ENCODE data around the gene KIRREL3. TPM values are rescaled to one million over a fixed set of nuclear protein-coding genes. Genes with fewer than 3 reads are reported as not detected.

Gene KIRREL3
- polyA plus RNA-seq, 1 of the 3 experiments (the other 2 are of a cell fraction) = 3.7 TPM

DNA sequence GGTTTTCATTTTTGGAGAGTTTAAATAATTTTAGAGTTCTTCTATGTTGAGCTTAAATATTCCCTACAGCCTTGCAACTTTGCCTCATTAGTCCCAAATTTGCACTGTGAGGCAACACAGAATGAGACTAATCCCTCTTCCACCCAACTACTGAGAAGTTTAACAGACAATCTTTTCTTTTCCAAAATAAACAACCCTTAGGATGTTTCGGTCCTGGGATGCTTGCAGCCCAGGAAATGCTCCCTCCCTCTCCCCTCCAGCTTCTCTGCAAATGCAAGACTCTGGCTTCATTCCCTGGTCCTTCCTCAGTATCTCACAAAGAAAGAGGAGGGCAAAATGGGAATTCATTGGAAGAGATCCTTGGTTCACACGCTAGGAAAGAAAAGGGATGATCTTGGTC lies 422.5 kb downstream of the KIRREL3 start:
- H3K9me3 ChIP-seq = no peaks in the 10 kb centered on the region

More for the DNA sequence above, 422.5 kb downstream of the KIRREL3 start:
- Histone ChIP-seq H3K4me3 (ENCODE audit: low read depth in 2 of 2, low read length in 1 of 2) (no peak overlapping the region), H3K36me3 (replicated peaks in 1 of 2; ENCODE audit: control insufficient read depth in 1 of 2, insufficient read depth in 2 of 2, low read length in 1 of 2) (no peaks in the 10 kb centered on the region), H3K4me1 (ENCODE audit: control insufficient read depth in 1 of 2, insufficient read depth in 2 of 2, low read depth in 1 of 2, low read length in 1 of 2) (peaks cover 4 to 10% of the 10 kb centered on the region in 2 experiments; a peak in 1 of 4 replicates), H2AFZ (ENCODE audit: low read depth) (no peak overlapping the region), H4K20me1 (ENCODE audit: insufficient read depth) (no peaks in the 10 kb centered on the region), H3K9ac (no peak overlapping the region), H3F3A (replicated peaks; ENCODE audit: insufficient read depth) (no peaks in the 10 kb centered on the region), H3K27me3 (ENCODE audit: insufficient read depth) (no peaks in the 10 kb centered on the region), H3K27ac (ENCODE audit: low read depth in 2 of 2, low read length in 1 of 2) (no peak overlapping the region), H3K9me2 (no peaks in the 10 kb centered on the region), H3K4me2 (0 out of 2 replicates have a peak overlapping the region, but pooled peaks have one; percentile 36), H3K79me2 (ENCODE audit: insufficient read depth) (no peaks in the 10 kb centered on the region)
- DNase-seq = no peak
- 53% methylated on average over 2 of the region's 2 CpGs for WGBS (ENCODE audit: low lambda C conversion rate)
- CTCF ChIA-PET = interaction anchor here (0.6 to 2.4 kb wide), 4 partner anchors 11 to 412 kb away, joined by 3 to 10 read pairs (median 4); no protein-coding TSS in a partner anchor
- POLR2A ChIA-PET = no interaction called here
- TF ChIP-seq RFX5 (IDR thresholded peaks at IDR 0.05; ENCODE audit: low read length) = no peak
- no peak for TF ChIP-seq ELF1 (IDR thresholded peaks at IDR 0.05)
- TF ChIP-seq, protein P1, sequence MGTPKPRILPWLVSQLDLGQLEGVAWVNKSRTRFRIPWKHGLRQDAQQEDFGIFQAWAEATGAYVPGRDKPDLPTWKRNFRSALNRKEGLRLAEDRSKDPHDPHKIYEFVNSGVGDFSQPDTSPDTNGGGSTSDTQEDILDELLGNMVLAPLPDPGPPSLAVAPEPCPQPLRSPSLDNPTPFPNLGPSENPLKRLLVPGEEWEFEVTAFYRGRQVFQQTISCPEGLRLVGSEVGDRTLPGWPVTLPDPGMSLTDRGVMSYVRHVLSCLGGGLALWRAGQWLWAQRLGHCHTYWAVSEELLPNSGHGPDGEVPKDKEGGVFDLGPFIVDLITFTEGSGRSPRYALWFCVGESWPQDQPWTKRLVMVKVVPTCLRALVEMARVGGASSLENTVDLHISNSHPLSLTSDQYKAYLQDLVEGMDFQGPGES (IDR thresholded peaks at IDR 0.05; ENCODE audit: low read depth, low read length) = no peak
- TF ChIP-seq, protein P2, sequence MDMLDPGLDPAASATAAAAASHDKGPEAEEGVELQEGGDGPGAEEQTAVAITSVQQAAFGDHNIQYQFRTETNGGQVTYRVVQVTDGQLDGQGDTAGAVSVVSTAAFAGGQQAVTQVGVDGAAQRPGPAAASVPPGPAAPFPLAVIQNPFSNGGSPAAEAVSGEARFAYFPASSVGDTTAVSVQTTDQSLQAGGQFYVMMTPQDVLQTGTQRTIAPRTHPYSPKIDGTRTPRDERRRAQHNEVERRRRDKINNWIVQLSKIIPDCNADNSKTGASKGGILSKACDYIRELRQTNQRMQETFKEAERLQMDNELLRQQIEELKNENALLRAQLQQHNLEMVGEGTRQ (IDR thresholded peaks at IDR 0.05; ENCODE audit: borderline replicate concordance, low read depth, low read length) = no peak
- no peak for TF ChIP-seq RXRA (IDR thresholded peaks at IDR 0.05; ENCODE audit: borderline replicate concordance, low read depth)
- no peak for TF ChIP-seq SMC3 (IDR thresholded peaks at IDR 0.05; ENCODE audit: low read depth, low read length)
- no peak for TF ChIP-seq MXI1 (IDR thresholded peaks at IDR 0.05; ENCODE audit: low read depth, low read length)
- TF ChIP-seq JUND (IDR thresholded peaks at IDR 0.05) = no peak
- TF ChIP-seq CHD2 (IDR thresholded peaks at IDR 0.05; ENCODE audit: low read length, partially characterized antibody) = no peak
- no peak for TF ChIP-seq FOSL2 (IDR thresholded peaks at IDR 0.05; ENCODE audit: borderline replicate concordance, low read depth)
- no peak for TF ChIP-seq MEF2A (IDR thresholded peaks at IDR 0.05; ENCODE audit: borderline replicate concordance, low read depth)
- no peak for TF ChIP-seq GABPA (IDR thresholded peaks at IDR 0.05; ENCODE audit: low read depth)
- TF ChIP-seq FOXM1 (IDR thresholded peaks at IDR 0.05; ENCODE audit: low read depth) = no peak
- TF ChIP-seq TAF1 (IDR thresholded peaks at IDR 0.05; ENCODE audit: borderline replicate concordance, low read depth, low read length) = no peak
- no peak for TF ChIP-seq FOXJ3 (CRISPR knock-in tag; IDR thresholded peaks at IDR 0.05)
- TF ChIP-seq, protein P3, sequence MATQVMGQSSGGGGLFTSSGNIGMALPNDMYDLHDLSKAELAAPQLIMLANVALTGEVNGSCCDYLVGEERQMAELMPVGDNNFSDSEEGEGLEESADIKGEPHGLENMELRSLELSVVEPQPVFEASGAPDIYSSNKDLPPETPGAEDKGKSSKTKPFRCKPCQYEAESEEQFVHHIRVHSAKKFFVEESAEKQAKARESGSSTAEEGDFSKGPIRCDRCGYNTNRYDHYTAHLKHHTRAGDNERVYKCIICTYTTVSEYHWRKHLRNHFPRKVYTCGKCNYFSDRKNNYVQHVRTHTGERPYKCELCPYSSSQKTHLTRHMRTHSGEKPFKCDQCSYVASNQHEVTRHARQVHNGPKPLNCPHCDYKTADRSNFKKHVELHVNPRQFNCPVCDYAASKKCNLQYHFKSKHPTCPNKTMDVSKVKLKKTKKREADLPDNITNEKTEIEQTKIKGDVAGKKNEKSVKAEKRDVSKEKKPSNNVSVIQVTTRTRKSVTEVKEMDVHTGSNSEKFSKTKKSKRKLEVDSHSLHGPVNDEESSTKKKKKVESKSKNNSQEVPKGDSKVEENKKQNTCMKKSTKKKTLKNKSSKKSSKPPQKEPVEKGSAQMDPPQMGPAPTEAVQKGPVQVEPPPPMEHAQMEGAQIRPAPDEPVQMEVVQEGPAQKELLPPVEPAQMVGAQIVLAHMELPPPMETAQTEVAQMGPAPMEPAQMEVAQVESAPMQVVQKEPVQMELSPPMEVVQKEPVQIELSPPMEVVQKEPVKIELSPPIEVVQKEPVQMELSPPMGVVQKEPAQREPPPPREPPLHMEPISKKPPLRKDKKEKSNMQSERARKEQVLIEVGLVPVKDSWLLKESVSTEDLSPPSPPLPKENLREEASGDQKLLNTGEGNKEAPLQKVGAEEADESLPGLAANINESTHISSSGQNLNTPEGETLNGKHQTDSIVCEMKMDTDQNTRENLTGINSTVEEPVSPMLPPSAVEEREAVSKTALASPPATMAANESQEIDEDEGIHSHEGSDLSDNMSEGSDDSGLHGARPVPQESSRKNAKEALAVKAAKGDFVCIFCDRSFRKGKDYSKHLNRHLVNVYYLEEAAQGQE (IDR thresholded peaks at IDR 0.05; ENCODE audit: low read depth, low read length) = no peak
- TF ChIP-seq, protein P4, sequence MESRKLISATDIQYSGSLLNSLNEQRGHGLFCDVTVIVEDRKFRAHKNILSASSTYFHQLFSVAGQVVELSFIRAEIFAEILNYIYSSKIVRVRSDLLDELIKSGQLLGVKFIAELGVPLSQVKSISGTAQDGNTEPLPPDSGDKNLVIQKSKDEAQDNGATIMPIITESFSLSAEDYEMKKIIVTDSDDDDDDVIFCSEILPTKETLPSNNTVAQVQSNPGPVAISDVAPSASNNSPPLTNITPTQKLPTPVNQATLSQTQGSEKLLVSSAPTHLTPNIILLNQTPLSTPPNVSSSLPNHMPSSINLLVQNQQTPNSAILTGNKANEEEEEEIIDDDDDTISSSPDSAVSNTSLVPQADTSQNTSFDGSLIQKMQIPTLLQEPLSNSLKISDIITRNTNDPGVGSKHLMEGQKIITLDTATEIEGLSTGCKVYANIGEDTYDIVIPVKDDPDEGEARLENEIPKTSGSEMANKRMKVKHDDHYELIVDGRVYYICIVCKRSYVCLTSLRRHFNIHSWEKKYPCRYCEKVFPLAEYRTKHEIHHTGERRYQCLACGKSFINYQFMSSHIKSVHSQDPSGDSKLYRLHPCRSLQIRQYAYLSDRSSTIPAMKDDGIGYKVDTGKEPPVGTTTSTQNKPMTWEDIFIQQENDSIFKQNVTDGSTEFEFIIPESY (IDR thresholded peaks at IDR 0.05; ENCODE audit: borderline replicate concordance, low read depth) = no peak
- no peak for TF ChIP-seq SIN3A (IDR thresholded peaks at IDR 0.05; ENCODE audit: borderline replicate concordance, low read depth, low read length)

All from SK-N-SH (cell line).